Endothelial cell of umbilical vein (primary cell): Measurements from ENCODE around the gene ZNF597.

Source experiments
- POLR2A ChIP-seq: IDR thresholded peaks from 2 replicates; pipeline ENCODE4 v1.6.1; 2012; ENCODE audit warnings: low read depth, mild to moderate bottlenecking, control low read depth, low read length
- TF ChIP-seq, protein P1 (sequence below), 2 donors: IDR thresholded peaks; 1 replicate in 1 of 2; 2 replicates in 1 of 2; pipeline ENCODE4 v1.5.1; 2011; ENCODE audit warnings: low read length in 2 of 2, mild to moderate bottlenecking in 2 of 2, moderate library complexity in 2 of 2, control low read depth in 1 of 2, inconsistent platforms in 1 of 2, low read depth in 1 of 2; ENCODE audit not compliant: insufficient read depth in 1 of 2; ENCODE audit errors: extremely low read depth in 1 of 2

DNA sequence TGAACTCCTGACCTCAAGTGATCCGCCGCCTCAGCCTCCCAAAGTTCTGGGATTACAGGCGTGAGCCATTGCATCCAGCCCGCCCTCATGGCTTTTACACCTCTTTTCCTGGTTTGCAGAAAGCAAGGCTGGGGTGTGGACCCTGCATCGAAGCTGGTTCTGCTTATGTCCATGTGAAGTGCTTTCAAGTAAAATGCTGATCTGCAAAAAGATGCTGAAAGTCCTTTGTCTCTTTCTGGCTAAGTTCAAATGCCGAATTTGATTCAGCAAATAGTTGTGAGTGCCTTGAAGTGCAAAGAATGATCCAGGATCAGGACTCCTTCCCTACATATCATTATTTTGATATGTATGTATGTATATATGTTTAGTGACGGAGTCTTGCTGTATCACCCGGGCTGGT lies 17.3 kb upstream of the ZNF597 start:
- no peak for TF ChIP-seq POLR2A
- TF ChIP-seq, protein P1, sequence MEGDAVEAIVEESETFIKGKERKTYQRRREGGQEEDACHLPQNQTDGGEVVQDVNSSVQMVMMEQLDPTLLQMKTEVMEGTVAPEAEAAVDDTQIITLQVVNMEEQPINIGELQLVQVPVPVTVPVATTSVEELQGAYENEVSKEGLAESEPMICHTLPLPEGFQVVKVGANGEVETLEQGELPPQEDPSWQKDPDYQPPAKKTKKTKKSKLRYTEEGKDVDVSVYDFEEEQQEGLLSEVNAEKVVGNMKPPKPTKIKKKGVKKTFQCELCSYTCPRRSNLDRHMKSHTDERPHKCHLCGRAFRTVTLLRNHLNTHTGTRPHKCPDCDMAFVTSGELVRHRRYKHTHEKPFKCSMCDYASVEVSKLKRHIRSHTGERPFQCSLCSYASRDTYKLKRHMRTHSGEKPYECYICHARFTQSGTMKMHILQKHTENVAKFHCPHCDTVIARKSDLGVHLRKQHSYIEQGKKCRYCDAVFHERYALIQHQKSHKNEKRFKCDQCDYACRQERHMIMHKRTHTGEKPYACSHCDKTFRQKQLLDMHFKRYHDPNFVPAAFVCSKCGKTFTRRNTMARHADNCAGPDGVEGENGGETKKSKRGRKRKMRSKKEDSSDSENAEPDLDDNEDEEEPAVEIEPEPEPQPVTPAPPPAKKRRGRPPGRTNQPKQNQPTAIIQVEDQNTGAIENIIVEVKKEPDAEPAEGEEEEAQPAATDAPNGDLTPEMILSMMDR (IDR thresholded peaks at IDR 0.05; ENCODE audit: extremely low read depth in 1 of 2, insufficient read depth in 1 of 2, low read depth in 1 of 2, low read length in 2 of 2): no peak
